Activated CD8-positive, alpha-beta memory T cell treated with anti-CD3 and anti-CD28 coated beads, Interleukin-2, amount 10 ng/mL, durations not matched to agents 7 days and 5 days (primary cell): ENCODE data around the gene COL21A1. TPM values are rescaled to one million over a fixed set of nuclear protein-coding genes. Genes with fewer than 3 reads are reported as not detected.

Experiments
- ATAC-seq: fragments of 150-1000 bp; cut with Tn5 transposase; one replicate; pipeline ENCODE4 v1.10.0; 2021; ENCODE audit warnings: moderate library complexity
- CTCF ChIA-PET: fragments of 350-600 bp; sonication (Branson Sonifier 250); formaldehyde crosslinking; loops from one replicate; lab custom pipeline; 2021; ENCODE audit warnings: antibody characterized with exemption; lab: Charles Lee
- DNase-seq: peaks from one replicate; pipeline ENCODE4 v3.0.0-alpha.2; 2020
- H3K27ac Mint-ChIP-seq: one replicate; pipeline ENCODE4 v1.8.0; 2021; ENCODE audit warnings: mild to moderate bottlenecking, mixed read lengths
- H3K27me3 Mint-ChIP-seq: one replicate; pipeline ENCODE4 v1.8.0; 2021; ENCODE audit warnings: mixed read lengths
- H3K36me3 Mint-ChIP-seq: one replicate; pipeline ENCODE4 v1.8.0; 2021; ENCODE audit warnings: mild to moderate bottlenecking, mixed read lengths
- H3K4me1 Mint-ChIP-seq: one replicate; pipeline ENCODE4 v1.8.0; 2021; ENCODE audit warnings: mixed read lengths
- H3K4me3 Mint-ChIP-seq: one replicate; pipeline ENCODE4 v1.8.0; 2021; ENCODE audit warnings: mild to moderate bottlenecking, moderate library complexity, mixed read lengths
- H3K9me3 Mint-ChIP-seq: one replicate; pipeline ENCODE4 v1.8.0; 2022; ENCODE audit warnings: low read depth, mixed read lengths
- total RNA-seq, 2 experiments: library from RNA; stranded (reverse); gene quantifications; one replicate each; pipeline ENCODE4 v1.2.3, GENCODE V29; 2021

Gene COL21A1
- total RNA-seq, 2 experiments from 2014 or later, result not detected

DNA sequence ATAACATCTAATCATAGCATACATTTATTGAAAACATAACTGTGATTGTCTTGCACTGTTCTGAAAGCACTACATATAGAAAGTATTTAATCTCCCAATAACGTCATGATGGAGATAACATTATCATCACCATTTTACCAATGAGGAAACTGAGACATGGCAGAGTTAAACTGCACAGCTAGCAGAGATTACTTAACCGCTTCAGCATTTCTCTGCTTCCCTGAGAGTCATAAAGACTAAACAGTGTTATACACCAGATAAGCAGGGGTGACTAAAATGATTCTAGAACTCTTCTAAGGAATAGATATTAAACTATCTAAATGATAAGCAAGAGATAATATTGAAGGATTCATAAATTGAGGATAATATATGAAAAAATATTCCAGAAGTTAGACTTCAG lies 188.7 kb downstream of the COL21A1 start:
- Mint-ChIP-seq H3K4me1 (no peaks in the 10 kb centered on the region), H3K27ac (no peak overlapping the region), H3K36me3 (no peaks in the 10 kb centered on the region), H3K27me3 (no peaks in the 10 kb centered on the region), H3K4me3 (no peak overlapping the region), H3K9me3 (peaks cover 2% of the 10 kb centered on the region)
- CTCF ChIA-PET, result no interaction called here
- no peak for DNase-seq
- no peak for ATAC-seq

DNA sequence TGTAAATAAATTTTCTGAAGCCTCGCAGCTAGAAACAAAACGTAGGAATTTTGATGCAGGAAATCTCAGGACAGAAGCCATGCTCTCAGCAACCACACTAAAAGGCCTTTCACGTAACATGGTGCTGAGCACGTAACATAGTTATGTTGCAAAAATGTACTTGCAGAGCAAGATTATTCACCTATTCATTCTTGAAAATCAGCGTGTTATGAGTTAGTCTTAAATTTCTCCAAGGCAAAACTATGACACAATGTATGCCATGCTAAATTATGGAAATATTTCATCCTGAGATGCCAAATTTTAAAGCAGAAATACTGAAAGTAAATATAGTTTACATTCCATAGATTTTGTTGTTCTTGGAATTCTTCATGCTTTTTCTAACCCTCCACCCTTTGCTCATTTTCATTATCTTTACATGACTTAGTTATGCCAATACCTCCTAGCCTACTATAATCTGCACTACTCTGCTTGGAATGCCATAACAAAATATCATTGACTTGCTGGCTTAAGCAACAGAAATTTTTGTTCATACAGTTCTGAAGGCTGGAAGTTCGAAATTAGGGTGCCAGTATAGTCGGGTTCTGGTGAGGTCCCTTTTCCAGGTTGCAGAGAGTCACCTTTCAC lies 192.2 kb downstream of the COL21A1 start:
- Mint-ChIP-seq H3K27me3 (no peaks in the 10 kb centered on the region), H3K4me1 (no peaks in the 10 kb centered on the region), H3K36me3 (no peaks in the 10 kb centered on the region), H3K4me3 (no peak overlapping the region), H3K9me3 (peaks cover 2% of the 10 kb centered on the region), H3K27ac (no peak overlapping the region)
- ATAC-seq (no peak), DNase-seq (no peak)
- CTCF ChIA-PET, result no interaction called here

DNA sequence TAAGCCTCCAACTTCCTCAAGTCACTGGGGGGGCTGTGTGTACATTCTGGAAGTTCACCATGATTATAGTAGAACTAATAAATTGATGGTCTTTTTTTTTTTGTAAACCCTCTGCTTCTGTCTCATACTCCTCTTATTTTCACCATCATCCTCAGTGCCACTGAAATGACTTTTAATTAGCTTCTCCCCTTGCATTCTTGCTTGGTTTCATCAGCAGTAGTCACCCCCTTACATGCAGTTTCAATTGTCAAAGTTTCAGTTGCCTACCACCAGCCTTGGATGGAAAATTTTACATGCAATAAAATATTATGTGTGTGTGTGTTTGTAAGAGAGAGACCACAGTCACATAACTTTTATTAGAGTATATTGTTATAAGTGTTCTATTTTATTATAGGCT lies 196.2 kb downstream of the COL21A1 start:
- Mint-ChIP-seq H3K4me3 (no peak overlapping the region), H3K36me3 (no peaks in the 10 kb centered on the region), H3K9me3 (peaks cover 2% of the 10 kb centered on the region), H3K27me3 (no peaks in the 10 kb centered on the region), H3K4me1 (no peaks in the 10 kb centered on the region), H3K27ac (no peak overlapping the region)
- CTCF ChIA-PET, result no interaction called here
- ATAC-seq (no peak), DNase-seq (no peak)

DNA sequence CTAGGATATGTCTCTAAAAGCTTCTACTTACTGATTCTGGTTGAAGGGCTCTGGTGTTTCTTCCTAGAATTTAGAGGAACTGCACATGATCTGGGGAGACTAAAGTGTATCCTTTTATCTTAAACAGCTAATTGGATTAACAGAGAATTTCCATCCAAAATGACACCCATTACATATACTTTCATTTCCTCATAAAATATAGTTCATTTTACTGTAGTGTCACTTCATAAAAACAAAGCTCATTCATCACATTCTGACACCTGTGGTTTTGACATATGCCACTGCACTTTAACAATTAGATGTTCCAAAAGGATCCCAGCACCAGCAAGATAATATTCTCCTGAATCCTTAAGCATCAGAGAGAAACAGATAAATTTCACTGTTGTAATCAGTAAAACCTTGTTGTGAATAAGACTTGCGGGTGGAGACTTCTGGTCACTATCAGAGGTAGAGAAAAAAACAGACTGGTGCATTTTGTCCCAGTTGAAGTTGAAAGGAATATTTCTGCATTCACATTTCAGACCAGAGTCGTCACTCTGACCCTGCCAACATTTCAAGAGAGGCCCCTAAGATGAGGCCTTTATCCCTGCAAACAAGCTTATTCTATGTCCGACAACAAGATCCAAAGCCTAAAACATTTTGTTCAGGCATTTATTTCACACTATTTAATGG lies 196.7 kb downstream of the COL21A1 start:
- no peak overlapping the region for H3K27ac Mint-ChIP-seq
- H3K27me3 Mint-ChIP-seq, result no peaks in the 10 kb centered on the region
- H3K36me3 Mint-ChIP-seq, result no peaks in the 10 kb centered on the region
- no peak overlapping the region for H3K4me3 Mint-ChIP-seq
- no peaks in the 10 kb centered on the region for H3K4me1 Mint-ChIP-seq
- ATAC-seq, result no peak
- DNase-seq, result no peak
- CTCF ChIA-PET, result no interaction called here
- H3K9me3 Mint-ChIP-seq, result peaks cover 2% of the 10 kb centered on the region

DNA sequence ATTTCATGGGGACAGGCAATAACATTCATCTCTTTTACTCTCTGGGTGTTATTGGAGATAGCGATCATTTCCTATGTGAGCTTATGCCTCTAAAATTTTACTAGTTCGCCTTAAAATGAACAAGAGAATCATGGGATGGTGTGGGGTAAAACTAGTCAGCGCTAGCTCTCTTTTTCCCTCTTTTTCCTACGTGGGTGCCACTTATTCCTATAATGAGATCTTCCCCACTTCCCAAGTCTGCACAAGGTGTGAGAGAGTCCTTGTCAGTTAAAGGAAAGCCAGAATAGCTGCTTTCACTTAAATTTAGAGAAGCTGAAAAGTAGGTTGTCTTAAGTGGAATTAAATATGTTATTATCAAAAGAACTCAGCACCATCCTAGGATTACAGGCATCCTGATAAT lies 198.8 kb downstream of the COL21A1 start:
- ATAC-seq, result no peak
- H3K4me1 Mint-ChIP-seq, result no peaks in the 10 kb centered on the region
- no peaks in the 10 kb centered on the region for H3K27me3 Mint-ChIP-seq
- CTCF ChIA-PET, result no interaction called here
- no peak overlapping the region for H3K4me3 Mint-ChIP-seq
- DNase-seq, result no peak
- H3K36me3 Mint-ChIP-seq, result no peaks in the 10 kb centered on the region
- peaks cover 2% of the 10 kb centered on the region for H3K9me3 Mint-ChIP-seq
- no peak overlapping the region for H3K27ac Mint-ChIP-seq

DNA sequence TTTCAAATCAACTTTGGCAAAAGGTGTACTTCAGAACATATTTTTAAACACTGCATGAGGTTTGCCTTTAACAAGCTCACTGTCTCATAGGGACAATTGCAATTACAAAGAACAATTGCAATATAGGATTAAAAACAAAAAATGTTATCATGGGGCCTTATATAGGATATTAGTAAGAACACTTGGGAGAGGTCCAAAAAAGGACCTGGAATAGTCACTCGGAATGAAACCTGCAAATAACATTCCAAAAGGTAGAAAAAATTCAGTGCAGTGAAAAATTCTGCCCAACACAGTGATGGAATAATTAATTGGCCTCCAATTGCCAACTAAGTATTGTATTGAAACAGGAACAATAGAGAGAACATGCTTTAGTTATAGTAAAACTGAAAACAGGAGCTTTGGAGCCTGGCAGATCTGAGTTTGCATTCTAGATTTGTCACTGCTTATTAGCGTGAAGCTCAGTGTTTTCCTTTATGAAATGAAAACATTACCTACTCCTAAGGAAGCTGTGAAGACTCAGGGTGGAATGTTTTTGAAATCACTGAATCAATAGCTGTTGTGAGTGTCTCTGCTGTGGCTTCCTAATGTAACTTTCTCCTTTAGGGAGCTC lies 199.3 kb downstream of the COL21A1 start:
- H3K4me1 Mint-ChIP-seq, result no peaks in the 10 kb centered on the region
- H3K27ac Mint-ChIP-seq, result no peak overlapping the region
- DNase-seq, result no peak
- no peaks in the 10 kb centered on the region for H3K36me3 Mint-ChIP-seq
- no peak for ATAC-seq
- H3K27me3 Mint-ChIP-seq, result no peaks in the 10 kb centered on the region
- H3K9me3 Mint-ChIP-seq, result peaks cover 2% of the 10 kb centered on the region
- H3K4me3 Mint-ChIP-seq, result no peak overlapping the region
- CTCF ChIA-PET, result no interaction called here

DNA sequence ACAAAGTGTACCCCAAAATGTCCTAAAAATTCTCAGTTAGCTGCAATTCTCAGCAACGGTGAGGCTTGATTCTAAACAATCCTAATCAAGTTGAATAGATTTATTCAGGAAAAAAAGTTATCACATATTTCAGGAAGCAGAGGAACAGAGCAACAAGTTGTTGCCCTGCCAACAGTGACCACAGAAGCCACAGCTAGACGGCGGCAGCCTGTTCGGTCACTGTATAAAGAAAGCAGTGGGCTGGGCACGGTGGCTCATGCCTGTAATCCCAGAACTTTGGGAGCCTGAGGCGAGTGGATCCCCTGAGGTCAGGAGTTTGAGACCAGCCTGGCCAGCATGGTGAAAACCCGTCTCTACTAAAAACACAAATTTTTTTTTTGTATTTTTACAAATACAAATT lies 200.8 kb downstream of the COL21A1 start:
- Mint-ChIP-seq H3K36me3 (no peaks in the 10 kb centered on the region), H3K27me3 (no peaks in the 10 kb centered on the region), H3K9me3 (peaks cover 4% of the 10 kb centered on the region), H3K4me1 (no peaks in the 10 kb centered on the region), H3K27ac (no peak overlapping the region), H3K4me3 (no peak overlapping the region)
- no peak for DNase-seq
- CTCF ChIA-PET, result no interaction called here
- ATAC-seq, result no peak

DNA sequence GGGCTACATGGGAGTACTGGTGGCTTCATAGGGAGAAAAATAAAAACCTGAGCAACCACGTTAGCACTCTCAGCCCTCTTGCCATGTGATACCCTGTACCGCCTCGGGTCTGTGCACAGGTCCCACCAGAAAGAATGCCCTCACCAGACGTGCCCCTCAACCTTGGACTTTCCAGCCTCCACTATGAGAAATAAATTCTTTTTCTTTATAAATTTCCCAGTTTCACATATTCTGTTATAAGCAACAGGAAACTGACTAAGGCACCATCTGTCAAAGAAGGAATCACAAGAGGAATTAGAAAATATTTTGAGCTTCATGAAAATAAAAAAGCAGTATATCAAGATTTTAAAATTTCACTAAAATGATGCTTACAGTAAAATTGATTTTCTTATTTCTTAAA lies 203.6 kb downstream of the COL21A1 start:
- DNase-seq (no peak), ATAC-seq (no peak)
- Mint-ChIP-seq H3K4me1 (no peaks in the 10 kb centered on the region), H3K36me3 (no peaks in the 10 kb centered on the region), H3K27ac (no peak overlapping the region), H3K27me3 (no peaks in the 10 kb centered on the region), H3K4me3 (no peak overlapping the region), H3K9me3 (peaks cover 5% of the 10 kb centered on the region)
- CTCF ChIA-PET, result no interaction called here

DNA sequence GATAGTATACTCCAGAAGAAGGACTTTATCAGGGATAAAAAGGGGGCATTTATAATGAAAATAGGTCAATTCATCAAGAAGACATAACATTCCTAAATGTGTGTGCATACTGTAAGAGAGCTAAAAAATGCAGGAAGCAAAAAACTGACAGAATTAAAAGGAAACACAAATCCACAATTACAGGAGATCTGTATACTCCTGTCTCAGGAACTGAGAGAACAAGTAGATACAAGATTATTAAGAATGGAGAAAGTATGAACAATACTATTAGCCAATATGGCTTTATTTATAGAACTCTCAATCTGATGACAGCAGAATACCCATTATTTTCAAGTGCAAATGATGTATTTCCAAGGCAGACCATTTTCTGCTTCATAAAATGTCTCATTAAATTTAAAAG lies 204.3 kb downstream of the COL21A1 start:
- CTCF ChIA-PET, result no interaction called here
- no peaks in the 10 kb centered on the region for H3K27me3 Mint-ChIP-seq
- no peaks in the 10 kb centered on the region for H3K4me1 Mint-ChIP-seq
- H3K36me3 Mint-ChIP-seq, result no peaks in the 10 kb centered on the region
- no peak overlapping the region for H3K27ac Mint-ChIP-seq
- no peak for ATAC-seq
- H3K4me3 Mint-ChIP-seq, result no peak overlapping the region
- DNase-seq, result no peak
- peaks cover 7% of the 10 kb centered on the region for H3K9me3 Mint-ChIP-seq

DNA sequence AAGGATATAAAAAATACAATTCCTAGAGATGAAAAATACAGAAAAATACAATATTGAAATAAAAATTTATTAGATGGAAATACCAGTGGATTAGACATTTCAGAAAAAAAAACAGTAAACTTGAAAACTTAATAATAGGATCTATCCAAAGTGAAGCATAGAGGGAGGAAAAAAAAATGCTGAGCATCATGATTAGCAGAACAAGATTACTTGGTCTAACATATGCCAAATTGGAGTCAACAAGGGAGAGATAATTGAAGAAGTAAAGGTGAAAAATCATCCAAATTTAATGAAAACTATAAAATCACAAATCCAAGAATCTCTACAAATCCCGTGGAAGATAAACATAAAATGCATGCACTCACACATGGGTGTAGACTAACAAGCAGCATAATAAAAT lies 205.8 kb downstream of the COL21A1 start:
- DNase-seq (no peak), ATAC-seq (no peak)
- no peak overlapping the region for H3K4me3 Mint-ChIP-seq
- H3K27me3 Mint-ChIP-seq, result no peaks in the 10 kb centered on the region
- CTCF ChIA-PET, result no interaction called here
- peaks cover 7% of the 10 kb centered on the region for H3K9me3 Mint-ChIP-seq
- no peak overlapping the region for H3K27ac Mint-ChIP-seq
- H3K36me3 Mint-ChIP-seq, result no peaks in the 10 kb centered on the region
- no peaks in the 10 kb centered on the region for H3K4me1 Mint-ChIP-seq

DNA sequence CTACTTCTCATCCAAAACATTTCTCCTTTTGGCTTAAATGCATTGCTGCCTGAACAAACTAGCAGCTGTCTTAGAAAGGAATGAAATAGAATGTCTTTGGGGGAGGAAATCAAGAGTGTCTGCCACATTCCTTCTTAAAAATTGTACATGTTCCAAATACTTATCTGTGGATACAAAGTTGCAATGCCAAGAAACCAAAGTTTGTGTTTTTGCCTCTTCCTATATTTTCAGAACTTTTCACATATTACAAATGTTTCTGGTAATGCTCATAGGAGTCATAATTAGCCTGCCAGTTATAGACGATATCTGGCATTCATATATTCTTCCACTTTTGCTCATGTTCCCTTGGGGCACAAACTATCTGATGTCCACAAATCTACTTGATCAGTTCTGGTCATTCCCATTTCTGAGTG lies 206.5 kb downstream of the COL21A1 start:
- Mint-ChIP-seq H3K27ac (no peak overlapping the region), H3K9me3 (peaks cover 7% of the 10 kb centered on the region), H3K4me1 (no peaks in the 10 kb centered on the region), H3K36me3 (no peaks in the 10 kb centered on the region), H3K4me3 (no peak overlapping the region), H3K27me3 (no peaks in the 10 kb centered on the region)
- CTCF ChIA-PET, result no interaction called here
- no peak for ATAC-seq
- DNase-seq, result no peak

DNA sequence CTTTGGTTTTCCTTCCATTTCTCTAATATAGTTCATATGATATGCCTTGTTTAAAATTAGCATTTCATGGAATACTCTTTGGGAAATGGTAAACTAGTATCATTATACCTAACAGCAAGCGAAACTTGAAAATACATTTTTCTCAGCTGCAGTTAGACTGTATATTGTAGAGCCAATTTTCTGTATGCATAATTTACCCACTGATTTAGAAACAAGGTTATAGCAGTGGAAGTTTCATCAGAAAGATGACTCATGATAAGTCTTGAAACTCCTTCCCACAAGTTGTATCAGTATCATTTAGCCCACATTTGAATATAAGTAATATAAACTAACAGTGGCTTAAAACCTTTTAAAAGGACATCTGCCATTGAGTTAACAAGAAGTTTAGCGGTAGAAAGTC lies 207.2 kb downstream of the COL21A1 start:
- Mint-ChIP-seq H3K4me1 (no peaks in the 10 kb centered on the region), H3K36me3 (no peaks in the 10 kb centered on the region), H3K27me3 (no peaks in the 10 kb centered on the region), H3K27ac (no peak overlapping the region), H3K9me3 (peaks cover 7% of the 10 kb centered on the region), H3K4me3 (no peak overlapping the region)
- DNase-seq, result no peak
- CTCF ChIA-PET, result no interaction called here
- ATAC-seq, result no peak

DNA sequence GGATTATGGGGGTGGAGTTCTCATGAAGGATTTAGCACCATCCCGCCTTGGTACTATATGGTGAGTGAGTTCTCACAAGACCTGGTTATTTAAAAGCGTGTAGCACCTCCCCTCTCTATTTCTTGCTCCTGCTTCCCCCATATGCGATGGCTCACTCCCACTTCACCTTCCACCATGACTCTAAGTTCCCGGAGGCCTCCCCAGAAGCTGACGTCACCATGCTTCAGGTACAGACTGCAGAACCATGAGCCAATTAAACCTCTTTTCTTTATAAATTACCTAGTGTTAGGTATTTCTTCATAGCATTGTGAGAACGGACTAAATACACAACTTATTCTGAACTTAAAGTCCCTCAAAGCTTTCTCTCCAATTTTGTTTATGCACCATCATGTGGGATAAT lies 208.6 kb downstream of the COL21A1 start:
- H3K27ac Mint-ChIP-seq, result no peak overlapping the region

DNA sequence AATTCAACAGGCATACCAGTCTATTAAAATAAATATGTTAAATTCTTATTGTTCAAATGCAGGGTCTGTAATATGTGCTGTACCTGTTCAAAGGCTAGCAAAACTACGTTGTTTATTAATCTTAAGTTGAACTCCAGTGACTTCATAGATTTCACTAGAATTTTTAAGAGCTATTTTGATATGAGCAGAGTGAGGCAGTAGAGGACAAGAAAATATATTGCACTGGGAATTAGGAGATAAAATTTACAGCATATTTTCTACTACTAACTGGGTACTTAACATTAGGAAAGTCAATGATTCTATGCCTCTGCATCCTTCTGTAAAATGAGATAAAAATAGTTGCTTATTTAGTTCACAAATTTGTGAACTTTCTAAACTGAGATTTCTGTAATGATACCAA lies 209.8 kb downstream of the COL21A1 start:
- Mint-ChIP-seq H3K36me3 (no peaks in the 10 kb centered on the region), H3K27ac (no peak overlapping the region), H3K4me1 (no peaks in the 10 kb centered on the region), H3K9me3 (peaks cover 7% of the 10 kb centered on the region), H3K4me3 (no peak overlapping the region), H3K27me3 (no peaks in the 10 kb centered on the region)
- ATAC-seq, result no peak
- DNase-seq, result no peak
- CTCF ChIA-PET, result no interaction called here

More for the DNA sequence above, 208.6 kb downstream of the COL21A1 start:
- CTCF ChIA-PET, result no interaction called here
- no peak for ATAC-seq
- peaks cover 7% of the 10 kb centered on the region for H3K9me3 Mint-ChIP-seq
- no peak for DNase-seq
- H3K27me3 Mint-ChIP-seq, result no peaks in the 10 kb centered on the region
- H3K4me3 Mint-ChIP-seq, result no peak overlapping the region
- no peaks in the 10 kb centered on the region for H3K4me1 Mint-ChIP-seq
- no peaks in the 10 kb centered on the region for H3K36me3 Mint-ChIP-seq
